GM23248 (cell line): ENCODE measurements around the gene NFIA.
"Not testable (repeated sequence)": the region's sequence is repeated elsewhere in the genome, so short reads cannot be mapped to it uniquely, and the experiment has no call there.

Experiments used
- EZH2 ChIP-seq: fragments of 200-600 bp; sonication (generic); IDR thresholded peaks from 2 replicates; pipeline ENCODE4 v1.6.1; 2018; ENCODE audit warnings: antibody characterized with exemption, mild to moderate bottlenecking; ENCODE audit not compliant: insufficient read depth, poor library complexity, severe bottlenecking
- EZH2phosphoT487 ChIP-seq: fragments of 200-600 bp; sonication (generic); IDR thresholded peaks from 2 replicates; pipeline ENCODE4 v1.6.1; 2018; ENCODE audit warnings: antibody characterized with exemption, moderate library complexity, mild to moderate bottlenecking, low read depth; ENCODE audit not compliant: insufficient read depth

- not testable (repeated sequence) for TF ChIP-seq EZH2, EZH2phosphoT487
Observed at GRCh38 chr1:61075833-61076232, 6.5 kb upstream of the NFIA start.
